ENCODE measurements around the gene PEA15.

Gene PEA15

DNA sequence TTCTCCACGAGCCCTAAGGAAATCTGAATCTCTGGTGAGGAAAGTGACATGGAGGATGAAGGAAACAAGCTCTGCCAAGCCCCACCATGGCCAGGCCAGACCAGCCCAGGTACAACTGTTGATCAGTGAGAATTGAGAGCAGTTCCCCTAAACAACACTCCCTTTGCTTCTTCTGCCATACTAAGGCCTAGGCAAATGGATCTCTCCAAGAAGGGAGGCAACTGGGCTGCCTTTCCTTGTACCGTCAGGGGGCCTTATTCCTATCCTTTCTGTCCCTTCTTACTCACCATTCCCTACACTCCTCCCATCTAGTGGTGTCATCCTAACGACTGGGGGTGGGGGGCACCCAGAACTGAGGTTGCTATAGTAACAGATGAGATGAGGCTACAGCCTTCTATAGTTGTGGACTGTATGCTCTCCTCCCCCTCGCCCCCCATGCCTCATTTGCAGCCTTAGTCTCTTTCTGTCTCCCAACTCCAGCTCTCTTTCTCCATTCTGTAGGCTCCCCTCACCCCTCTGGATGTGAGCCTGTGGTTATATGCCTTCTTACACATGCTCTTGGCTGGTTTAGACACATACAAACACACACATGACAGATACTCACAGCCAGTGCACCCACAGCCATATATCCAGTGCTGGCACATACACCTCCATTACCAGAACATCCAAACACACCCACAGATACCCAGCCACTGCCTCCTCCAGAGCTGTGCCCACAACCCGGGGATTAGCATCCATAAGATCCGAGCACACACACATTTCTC is 3.6 kb downstream of the PEA15 start:
- DNase-seq (ENCODE audit: low spot score): peak; percentile 31

DNA sequence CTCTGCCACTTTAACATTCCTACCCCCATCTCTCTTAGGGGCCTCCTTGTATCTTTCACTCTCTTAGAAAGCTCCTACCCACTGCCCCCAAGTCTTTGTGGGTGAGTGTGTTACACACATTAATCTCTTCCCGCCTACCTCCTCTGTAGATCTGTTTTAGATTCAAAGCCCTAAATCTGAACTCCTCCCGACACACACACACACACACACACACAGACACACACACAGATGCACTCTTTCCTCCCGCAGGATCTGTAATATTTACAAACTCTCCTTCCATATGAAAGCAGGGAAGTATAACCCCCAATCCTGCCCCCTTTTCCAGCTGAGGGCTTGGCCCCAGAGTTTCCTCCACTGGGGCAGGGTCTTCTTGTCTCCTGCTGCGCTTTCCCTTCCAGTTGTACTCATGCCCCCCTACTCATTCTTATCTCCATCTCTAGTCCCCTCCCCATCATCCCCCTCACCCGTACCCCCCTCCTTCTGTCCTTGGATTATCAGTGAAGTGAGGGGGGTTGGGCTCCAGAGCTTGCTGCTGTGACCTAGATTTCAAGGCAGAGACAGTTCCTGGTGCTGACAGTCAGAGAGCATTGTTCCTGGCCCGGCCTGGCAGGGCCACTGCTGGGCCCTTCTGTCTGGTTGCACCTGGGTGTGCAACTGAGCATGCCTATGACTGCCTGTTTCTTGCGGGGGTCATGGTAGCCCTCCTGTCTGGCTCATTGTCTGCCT is 4.3 kb downstream of the PEA15 start:
- peak; percentile 84 for DNase-seq (ENCODE audit: low spot score)

DNA sequence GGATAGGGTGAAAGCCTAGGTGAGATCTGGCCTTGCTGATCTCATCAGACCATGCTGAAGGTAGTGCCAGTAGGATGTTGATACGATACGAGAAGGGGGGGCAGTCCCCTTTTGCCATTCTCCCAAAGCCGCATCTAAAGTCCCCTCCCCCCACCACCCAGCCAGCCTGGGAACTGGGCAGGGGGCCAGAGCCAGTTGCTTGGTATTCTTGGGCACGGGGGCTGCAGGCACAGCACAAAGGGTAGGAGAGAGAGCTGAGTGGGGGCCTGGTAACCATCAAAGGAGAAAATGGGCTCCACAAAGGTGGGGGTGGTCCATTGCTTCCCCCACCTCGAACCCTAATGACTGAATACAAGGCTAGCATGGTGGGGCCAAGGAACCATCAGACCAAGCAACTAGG is 5.4 kb downstream of the PEA15 start:
- peak; percentile 25 for DNase-seq (ENCODE audit: low spot score)

DNA sequence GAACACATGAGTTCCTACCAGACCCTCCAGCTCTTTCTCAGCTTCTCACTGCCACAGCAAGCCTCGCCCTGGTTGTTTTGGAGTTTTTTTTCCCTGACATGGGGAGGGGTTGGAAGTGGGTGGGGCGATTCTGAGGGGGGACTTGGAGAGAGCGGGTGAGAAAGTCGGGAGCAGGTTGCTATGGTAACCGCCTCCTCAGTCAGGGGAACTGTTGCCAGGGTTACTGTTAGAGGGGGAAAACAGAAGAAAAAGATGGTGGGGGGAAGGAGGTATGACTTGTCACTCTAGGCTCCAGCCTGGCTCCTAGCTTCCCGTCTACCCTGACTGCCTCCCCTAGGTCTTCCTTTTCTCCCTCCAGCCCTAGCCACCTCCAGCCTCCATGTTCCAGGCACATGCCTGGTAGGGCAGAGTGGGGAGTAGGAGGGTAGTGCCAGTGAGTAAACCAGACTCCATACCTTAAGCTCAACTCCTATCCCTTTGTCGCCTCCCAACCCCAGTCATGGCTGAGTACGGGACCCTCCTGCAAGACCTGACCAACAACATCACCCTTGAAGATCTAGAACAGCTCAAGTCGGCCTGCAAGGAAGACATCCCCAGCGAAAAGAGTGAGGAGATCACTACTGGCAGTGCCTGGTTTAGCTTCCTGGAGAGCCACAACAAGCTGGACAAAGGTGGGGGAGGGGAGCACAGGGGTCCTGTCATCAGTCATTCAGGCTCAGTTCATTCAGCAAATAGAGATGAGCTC is 6.0 kb downstream of the PEA15 start:
- DNase-seq (ENCODE audit: low spot score): peak; percentile 29

DNA sequence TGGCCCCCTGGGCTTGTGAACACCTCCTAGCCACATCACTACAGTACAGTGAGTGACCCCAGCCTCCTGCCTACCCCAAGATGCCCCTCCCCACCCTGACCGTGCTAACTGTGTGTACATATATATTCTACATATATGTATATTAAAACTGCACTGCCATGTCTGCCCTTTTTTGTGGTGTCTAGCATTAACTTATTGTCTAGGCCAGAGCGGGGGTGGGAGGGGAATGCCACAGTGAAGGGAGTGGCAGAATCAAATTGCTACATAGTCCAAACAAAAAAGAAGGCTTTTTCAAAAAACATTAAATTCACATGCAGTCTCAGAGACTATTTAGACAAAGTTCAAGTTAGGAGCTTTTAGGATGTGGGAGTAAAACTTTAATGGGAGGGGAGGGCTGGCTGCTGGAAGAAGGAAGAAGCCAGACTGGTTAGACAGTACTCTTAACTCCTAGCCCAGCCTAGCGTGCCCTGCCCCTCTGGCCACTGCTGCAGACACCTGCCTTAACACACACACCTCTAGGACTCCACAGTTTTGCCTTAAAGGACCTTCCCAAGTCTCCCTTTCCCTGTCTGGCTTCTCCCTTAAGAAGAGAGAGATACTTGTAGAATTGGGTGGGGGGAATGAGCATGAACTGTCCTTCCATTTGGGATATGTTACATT is 9.4 kb downstream of the PEA15 start:
- DNase-seq (ENCODE audit: low spot score): no peak

DNA sequence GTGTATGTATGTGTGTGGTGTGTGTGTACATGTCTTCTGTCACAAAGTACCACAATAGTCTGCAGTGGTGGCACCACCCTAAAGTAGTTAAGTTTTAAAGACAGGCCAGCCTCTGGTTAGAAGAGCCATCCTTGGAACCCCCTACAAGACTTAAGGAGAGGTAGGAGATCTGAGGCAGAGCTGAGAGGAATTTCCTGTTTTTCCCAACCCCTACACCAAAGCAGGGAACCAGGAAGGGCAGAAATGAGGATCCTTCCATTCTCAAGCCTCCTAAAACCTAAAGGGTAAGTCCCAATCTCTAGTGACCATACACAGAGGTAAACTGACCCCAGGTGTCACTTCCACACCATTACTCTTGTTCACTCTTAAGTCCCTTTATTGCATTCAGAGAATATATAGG is 11.1 kb downstream of the PEA15 start:
- no peak for DNase-seq (ENCODE audit: low spot score)

DNA sequence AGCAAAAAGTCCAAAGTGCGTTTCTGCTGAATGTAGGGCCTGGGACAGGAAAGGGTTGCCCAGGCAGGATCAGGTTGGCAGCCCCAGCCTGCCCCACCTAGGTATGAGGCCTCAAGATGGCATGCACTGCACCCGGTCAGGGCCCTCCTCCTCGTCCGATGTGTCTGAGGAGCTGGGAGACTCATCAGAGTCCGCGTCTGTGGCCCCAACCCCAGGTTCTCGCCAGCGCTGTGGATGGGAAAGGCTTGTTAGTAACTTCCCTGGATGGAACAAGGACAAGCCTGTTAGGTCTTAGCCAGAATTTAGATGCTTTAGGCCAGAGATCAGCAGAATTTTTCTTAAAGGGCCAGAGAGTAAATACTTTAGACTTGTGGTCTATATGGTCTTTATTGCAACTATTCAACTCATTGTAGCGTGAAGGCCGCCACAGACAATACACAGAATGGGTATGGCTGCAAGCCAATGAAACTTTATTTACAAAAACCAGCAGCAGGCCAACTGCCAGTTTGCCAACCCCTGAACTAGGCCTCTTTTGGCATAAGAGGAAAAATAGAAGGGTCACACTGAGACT is 12.4 kb downstream of the PEA15 start:
- DNase-seq (ENCODE audit: low spot score): peak; percentile 54

DNA sequence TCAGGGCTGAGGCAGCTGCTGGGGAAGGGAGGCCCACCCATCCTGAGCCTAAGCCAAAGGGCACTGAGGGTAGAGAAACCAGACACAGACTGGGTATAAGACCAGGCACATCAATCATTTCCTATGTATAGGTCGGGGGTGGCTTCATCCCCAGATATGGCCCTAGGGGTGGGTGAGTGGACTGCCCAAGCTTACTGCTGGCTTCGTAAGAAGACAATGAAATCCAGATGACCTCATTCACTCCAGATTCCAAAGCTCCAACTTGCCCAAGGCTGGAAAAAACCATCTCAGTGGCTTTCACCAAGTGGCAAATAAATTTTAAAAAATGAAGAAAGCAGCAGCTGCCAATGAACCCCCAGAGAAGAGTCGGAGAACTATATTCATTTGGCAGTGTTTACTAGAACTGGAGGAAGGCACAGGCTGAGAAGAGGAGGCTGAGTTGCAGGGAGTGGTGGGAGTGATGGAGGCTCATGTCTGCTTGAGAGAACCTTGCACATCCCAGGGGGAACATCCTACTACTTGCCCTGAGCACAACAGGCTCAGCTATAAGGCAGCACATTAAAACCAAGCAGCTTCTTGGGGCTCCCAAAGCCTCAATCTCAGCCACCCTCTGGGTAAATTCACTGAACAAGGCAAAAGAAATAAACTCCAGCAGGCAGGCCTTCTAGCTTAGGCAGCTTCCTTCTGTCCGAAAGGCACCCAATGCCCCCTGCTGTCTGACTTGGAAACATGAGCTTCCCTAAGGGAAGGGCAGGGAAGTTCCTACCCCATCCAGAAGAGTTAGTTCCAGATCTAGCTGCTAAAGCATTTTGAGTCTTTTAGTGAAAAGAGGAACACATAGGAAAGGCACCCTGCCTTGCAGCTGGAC is 14.1 kb downstream of the PEA15 start:
- DNase-seq (ENCODE audit: low spot score): peak; percentile 94

DNA sequence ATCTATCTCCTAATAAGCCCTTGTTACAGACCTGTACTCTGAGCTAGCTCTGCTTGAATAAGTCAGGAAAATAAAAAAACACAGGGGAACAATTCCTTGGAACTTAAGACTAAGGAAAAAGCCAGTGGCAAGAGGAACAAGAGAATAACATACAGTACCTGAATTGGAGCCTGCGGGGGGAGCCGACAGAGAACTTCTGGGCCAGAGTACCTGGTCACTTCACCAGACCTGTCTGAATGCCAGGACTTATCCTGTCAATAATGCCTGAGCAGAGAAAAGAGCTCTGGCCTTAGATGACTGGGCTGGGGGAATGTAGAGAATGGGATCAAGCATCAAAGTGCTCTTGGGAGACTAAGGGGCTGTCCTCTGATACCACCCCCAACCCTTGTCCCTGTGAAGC is 15.1 kb downstream of the PEA15 start:
- DNase-seq (ENCODE audit: low spot score): no peak

DNA sequence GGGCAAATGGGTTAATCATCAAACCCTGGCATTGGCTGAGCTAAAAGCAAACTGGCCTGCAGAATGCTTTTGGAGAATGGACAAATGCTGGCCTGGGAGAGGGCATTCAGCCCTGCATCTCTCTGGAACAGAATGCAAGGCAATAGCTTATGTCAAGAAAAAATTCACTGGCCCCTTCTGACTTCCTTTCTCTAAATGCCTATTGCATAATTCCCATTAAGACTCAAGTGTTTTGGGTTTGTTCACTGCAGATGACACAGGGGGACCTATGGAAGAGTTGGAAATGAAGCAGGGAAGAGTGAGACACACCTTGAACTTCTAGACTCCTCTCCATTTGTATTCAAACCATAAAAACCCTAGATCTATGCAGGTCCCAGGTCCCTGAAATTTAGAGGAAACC is 15.9 kb downstream of the PEA15 start:
- no peak for DNase-seq (ENCODE audit: low spot score)

DNA sequence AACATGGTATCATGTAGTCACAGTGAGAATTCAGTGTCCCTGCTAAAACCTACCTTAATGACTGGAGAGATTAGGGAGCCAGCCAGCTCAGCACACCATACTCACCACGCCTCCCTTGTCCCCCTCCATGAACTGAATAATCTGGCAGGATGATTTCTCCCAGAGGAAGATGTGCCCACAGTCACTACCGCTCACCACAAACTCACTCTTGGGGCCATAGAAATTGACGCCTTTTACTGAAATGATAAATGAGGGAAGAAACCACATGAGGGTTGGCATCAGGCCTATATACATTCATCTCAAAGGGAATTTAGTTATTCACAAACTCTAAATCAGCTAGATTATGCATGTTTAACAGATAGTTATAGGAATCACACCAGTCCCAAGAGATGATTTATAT is 17.4 kb downstream of the PEA15 start:
- no peak for DNase-seq (ENCODE audit: low spot score)

DNA sequence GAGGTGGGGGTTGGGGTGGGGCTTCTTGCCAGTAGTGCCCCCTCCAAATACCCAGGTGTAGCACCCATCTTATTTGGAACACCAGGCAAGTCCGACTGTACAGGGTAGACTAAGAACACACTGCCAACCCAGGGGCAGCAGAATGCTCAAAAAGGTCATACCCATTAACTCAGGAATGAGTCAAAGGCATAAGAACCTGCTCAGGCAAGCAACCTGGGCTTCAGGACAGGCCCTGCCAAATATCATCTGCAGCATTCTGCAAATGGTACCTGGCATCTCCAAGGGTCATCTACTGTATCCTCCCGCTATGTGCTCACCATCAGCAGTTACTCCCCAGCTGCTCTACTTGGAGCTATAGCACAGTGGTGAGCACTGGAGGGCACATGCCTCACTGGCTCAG is 19.4 kb downstream of the PEA15 start:
- DNase-seq (ENCODE audit: low spot score): no peak

DNA sequence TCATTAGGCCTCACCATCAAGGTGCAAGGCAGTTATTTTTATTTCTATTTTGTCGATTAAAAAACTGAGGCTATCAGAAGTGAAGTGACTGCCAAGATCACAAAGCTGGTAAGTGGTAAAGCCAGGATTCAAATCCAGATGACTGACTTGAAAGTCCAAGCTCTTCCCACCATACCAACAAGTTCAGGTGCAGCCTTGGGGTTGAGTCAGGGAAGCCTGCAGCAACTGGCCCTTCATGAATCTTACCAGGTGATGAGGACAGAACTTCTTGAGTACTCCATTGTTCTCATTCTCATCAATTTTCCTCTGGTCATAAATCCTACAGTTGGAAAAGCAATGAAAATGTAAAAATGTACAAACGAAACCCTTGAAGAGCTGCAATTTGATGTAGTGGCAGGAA is 20.2 kb downstream of the PEA15 start:
- DNase-seq (ENCODE audit: low spot score): no peak

DNA sequence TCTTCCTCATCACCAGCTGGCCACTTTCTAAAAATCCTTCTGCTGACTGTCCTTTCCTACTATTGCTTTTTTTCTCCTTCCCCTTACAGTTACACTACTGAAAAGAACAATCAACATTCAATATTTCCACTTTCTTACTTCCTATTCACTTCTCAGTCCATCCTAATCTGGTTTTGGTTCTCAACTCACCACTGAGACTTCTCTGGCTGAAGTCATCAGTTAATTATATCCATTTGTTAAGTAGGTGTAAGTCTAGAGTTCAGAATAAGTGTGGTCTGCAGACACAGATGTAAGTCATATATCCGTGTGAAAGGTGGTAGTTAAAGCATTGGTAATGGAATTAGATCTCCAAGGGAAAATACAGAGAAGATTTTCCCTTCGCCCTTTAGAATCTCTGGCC is 21.4 kb downstream of the PEA15 start:
- DNase-seq (ENCODE audit: low spot score): no peak

DNA sequence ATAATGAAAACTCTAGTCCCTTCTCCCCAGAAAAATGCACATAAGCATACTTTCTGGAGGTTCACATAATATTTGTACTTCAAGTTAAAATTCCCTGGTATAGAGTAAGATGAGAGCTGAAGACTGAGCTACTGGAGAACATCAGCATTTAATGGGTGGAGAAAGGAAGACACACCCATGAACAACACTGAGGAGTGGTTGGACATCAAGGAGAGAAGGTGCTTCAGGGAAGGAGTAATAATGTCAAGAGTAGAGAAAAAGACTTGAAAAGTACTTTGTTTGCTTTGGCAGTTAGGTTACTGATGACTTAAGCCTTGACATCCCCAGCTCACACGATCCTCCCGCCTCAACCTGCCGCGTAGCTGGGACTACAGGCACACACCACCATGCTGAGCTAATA is 21.9 kb downstream of the PEA15 start:
- no peak for DNase-seq (ENCODE audit: low spot score)

DNA sequence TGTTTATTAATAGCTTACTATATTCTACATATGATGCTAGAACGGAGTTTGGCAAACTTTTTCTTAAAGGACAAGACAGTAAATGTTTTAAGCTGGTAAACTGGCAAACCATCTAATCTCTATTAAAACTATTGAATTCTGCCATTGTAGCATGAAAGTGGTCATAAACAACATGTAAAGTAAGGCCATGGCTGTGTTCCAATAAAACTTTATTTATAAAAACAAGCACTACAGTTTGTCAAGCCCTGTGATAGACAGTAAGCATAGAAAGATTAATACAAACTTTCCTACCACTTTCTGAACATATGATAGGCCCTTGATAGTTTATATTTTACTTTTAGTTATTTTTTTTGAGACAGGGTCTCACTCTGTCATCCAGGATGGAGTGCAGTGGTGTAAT is 22.4 kb downstream of the PEA15 start:
- DNase-seq (ENCODE audit: low spot score): no peak

DNA sequence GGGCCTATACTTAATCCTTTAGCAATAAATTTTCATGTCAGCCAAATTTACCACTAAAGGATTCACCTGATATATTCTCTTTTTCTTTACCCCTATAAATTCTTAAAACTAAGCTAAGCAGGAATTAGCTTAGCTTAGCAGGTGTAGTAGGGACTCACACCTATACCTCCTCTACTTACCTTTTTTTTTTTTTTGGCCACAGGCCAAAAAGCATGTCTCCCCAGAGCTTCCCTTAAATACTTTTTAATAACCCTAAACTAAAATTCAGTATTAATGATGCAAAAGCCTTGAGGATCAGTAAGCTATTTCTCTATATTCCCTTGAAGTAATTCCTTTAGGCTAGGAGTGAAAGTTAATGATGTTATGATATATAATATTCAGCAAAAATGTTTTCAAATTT is 23.2 kb downstream of the PEA15 start:
- DNase-seq (ENCODE audit: low spot score): no peak

DNA sequence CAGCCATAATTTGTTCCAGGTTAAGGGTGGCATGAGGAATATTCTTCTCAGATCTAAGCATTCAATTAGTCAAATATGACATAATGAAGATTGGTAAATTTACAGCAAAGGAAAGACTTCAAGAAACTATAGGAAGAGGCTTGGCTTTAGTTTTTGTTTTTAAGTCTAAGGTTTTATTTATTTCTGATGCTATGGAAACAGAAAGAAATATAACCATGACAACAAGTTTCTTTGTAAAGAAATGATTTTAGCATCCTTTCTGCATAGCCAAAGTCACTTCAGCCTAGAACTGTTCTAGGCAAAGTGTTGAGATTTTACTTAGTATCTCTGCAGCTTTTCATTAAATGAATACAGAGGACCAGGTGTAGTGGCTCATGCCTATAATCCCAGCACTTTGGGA is 27.7 kb downstream of the PEA15 start:
- no peak for DNase-seq (ENCODE audit: low spot score)

DNA sequence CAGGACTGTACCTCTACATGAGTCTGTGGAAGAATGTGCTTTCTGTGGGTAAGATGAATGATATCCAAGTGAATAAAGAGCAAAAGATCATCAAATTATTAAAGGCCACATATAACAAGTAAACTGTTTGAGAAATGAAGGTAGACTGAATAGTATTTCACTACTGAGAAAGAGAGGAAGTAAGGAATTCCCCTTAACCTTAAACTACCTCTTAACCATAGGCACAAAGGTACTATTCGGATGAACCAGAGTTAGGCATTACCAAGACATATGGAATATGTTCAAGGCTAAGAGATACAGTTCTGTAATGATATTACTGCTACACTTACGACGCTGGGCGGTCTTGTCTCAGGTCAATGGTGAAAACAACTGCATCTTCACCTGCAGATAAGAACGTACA is 31.6 kb downstream of the PEA15 start:
- DNase-seq (ENCODE audit: low spot score): no peak

DNA sequence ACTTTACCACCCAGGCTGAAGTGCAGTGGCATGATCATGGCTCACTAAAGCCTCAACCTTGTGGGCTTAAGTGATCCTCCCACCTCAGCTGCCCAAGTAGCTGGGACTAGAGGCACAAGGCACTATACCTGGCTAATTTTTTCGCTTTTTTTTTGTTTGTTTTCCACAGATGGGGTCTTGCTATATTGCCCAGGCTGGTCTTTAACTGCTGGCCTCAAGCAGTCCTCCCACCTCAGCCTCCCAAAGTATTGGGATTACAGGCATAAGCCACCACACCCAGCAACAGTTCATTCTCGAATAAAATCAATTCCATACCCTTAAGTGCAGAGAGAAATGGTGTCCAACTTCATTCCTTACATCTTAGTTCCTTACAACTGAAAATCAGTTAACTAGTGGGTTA is 32.4 kb downstream of the PEA15 start:
- no peak for DNase-seq (ENCODE audit: low spot score)

DNA sequence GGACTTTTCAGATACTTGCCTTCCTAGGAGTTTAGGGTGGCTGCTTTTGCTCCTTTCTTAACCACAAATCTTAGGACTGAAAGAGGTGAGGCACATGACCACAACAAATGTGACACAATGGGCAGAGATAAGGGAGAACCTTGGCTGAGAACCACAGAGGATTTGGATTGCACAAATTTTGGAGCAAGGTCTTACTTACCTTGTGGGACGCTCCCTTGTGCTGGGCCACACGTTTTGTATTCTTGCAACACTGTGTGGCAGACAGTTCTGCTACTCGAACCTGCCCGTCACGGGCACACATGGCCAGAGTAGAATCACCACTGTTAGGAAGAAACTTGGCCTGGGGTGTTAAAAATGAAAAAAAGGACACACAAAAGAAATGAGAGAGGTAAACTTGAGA is 33.2 kb downstream of the PEA15 start:
- DNase-seq (ENCODE audit: low spot score): no peak

Measured in pons (tissue), 1 donor.